ENCODE measurements around the gene KLHL6. TPM values are rescaled to one million over a fixed set of nuclear protein-coding genes. Genes with fewer than 3 reads are reported as not detected.

The KLHL6 gene
- polyA plus RNA-seq, 1 of the 3 experiments (the other 2 are of a cell fraction), result not detected

- H3K4me1 ChIP-seq (ENCODE audit: control insufficient read depth in 1 of 2, insufficient read depth in 2 of 2, low read depth in 1 of 2, low read length in 1 of 2), result peaks cover 0 to 3% of the 10 kb centered on the region in 2 experiments; a peak in 1 of 4 replicates
- H3K9me2 ChIP-seq, result no peaks in the 10 kb centered on the region
- 76% methylated on average over 6 of the region's 6 CpGs for WGBS (ENCODE audit: low lambda C conversion rate)
- no peaks in the 10 kb centered on the region for H4K20me1 ChIP-seq (ENCODE audit: insufficient read depth)
- no peaks in the 10 kb centered on the region for H3K79me2 ChIP-seq (ENCODE audit: insufficient read depth)
- no peak overlapping the region for H3K27ac ChIP-seq (ENCODE audit: low read depth in 2 of 2, low read length in 1 of 2)
- no peak overlapping the region for H3K4me2 ChIP-seq
- no peak overlapping the region for H3K9ac ChIP-seq
- 0 out of 2 replicates have a peak, but pooled peaks cover 6% of the 10 kb centered on the region for H3K27me3 ChIP-seq (ENCODE audit: insufficient read depth)
- H3K4me3 ChIP-seq (ENCODE audit: low read depth in 2 of 2, low read length in 1 of 2), result no peak overlapping the region
- no peak for TF ChIP-seq IRF3 (IDR thresholded peaks at IDR 0.05; ENCODE audit: low read depth, low read length)
- TF ChIP-seq, protein P1, sequence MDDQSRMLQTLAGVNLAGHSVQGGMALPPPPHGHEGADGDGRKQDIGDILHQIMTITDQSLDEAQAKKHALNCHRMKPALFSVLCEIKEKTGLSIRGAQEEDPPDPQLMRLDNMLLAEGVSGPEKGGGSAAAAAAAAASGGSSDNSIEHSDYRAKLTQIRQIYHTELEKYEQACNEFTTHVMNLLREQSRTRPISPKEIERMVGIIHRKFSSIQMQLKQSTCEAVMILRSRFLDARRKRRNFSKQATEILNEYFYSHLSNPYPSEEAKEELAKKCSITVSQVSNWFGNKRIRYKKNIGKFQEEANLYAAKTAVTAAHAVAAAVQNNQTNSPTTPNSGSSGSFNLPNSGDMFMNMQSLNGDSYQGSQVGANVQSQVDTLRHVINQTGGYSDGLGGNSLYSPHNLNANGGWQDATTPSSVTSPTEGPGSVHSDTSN (IDR thresholded peaks at IDR 0.05), result no peak
- no peaks in the 10 kb centered on the region for H3F3A ChIP-seq (replicated peaks; ENCODE audit: insufficient read depth)
- no peak for DNase-seq
- ChIA-PET POLR2A (no interaction called here), CTCF (interaction anchor here (1.0 to 1.5 kb wide), 3 partner anchors 14 to 121 kb away, joined by 3 to 5 read pairs (median 3); no protein-coding TSS in a partner anchor)
- no peaks in the 10 kb centered on the region for H3K9me3 ChIP-seq
- H3K36me3 ChIP-seq (replicated peaks in 1 of 2; ENCODE audit: control insufficient read depth in 1 of 2, insufficient read depth in 2 of 2, low read length in 1 of 2), result no peaks in the 10 kb centered on the region
- no peak overlapping the region for H2AFZ ChIP-seq (ENCODE audit: low read depth)
Observed at GRCh38 chr3:183590442-183590841, 34.9 kb upstream of the KLHL6 start.

DNA sequence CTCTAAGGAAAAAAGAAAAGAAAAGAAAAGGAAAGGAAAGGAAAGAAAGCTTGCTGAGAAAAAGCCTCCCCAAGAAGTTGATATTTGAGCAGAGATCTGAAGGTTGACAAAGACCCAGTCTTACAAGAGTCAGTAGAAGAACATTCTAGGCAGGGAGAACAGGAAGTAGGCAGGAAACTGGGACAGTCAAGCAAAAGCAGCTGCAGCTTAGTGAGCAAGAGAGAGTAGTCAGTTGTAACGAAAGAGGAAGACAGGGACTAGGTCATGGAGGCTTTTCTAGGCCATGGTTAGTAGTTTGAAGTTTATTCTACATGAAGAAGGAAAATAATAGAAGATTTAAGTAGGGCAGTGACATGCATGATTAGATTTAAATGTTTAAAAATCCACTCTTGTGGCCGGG is 31.8 kb upstream of the KLHL6 start:
- TF ChIP-seq SIN3A (IDR thresholded peaks at IDR 0.05; ENCODE audit: borderline replicate concordance, low read depth, low read length), result no peak
- no peak for TF ChIP-seq FOXJ3 (CRISPR knock-in tag; IDR thresholded peaks at IDR 0.05)
- TF ChIP-seq TEAD4 (IDR thresholded peaks at IDR 0.05; ENCODE audit: borderline replicate concordance, insufficient read depth), result no peak
- TF ChIP-seq RCOR1 (IDR thresholded peaks at IDR 0.05; ENCODE audit: low read length), result no peak
- 55% methylated on average over 2 of the region's 2 CpGs for WGBS (ENCODE audit: low lambda C conversion rate)
- Histone ChIP-seq H3K9me2 (no peaks in the 10 kb centered on the region), H3K4me3 (ENCODE audit: low read depth in 2 of 2, low read length in 1 of 2) (no peak overlapping the region), H2AFZ (ENCODE audit: low read depth) (no peak overlapping the region), H3K9ac (no peak overlapping the region), H3K36me3 (replicated peaks in 1 of 2; ENCODE audit: control insufficient read depth in 1 of 2, insufficient read depth in 2 of 2, low read length in 1 of 2) (no peaks in the 10 kb centered on the region), H3F3A (replicated peaks; ENCODE audit: insufficient read depth) (no peaks in the 10 kb centered on the region), H3K27ac (ENCODE audit: low read depth in 2 of 2, low read length in 1 of 2) (no peak overlapping the region), H3K4me2 (no peak overlapping the region), H3K27me3 (ENCODE audit: insufficient read depth) (0 out of 2 replicates have a peak, but pooled peaks cover 6% of the 10 kb centered on the region), H3K4me1 (ENCODE audit: control insufficient read depth in 1 of 2, insufficient read depth in 2 of 2, low read depth in 1 of 2, low read length in 1 of 2) (peaks cover 0 to 27% of the 10 kb centered on the region in 2 experiments; a peak in 1 of 4 replicates), H3K79me2 (ENCODE audit: insufficient read depth) (no peaks in the 10 kb centered on the region), H4K20me1 (ENCODE audit: insufficient read depth) (no peaks in the 10 kb centered on the region), H3K9me3 (no peaks in the 10 kb centered on the region)
- CTCF ChIA-PET, result interaction anchor here (1.1 to 1.2 kb wide), 2 partner anchors 11 to 17 kb away, joined by 3 to 4 read pairs; no protein-coding TSS in a partner anchor
- POLR2A ChIA-PET, result no interaction called here
- DNase-seq, result no peak

- Histone ChIP-seq H3K4me3 (ENCODE audit: low read depth in 2 of 2, low read length in 1 of 2) (no peak overlapping the region), H3K9me2 (no peaks in the 10 kb centered on the region), H3K9ac (no peak overlapping the region), H4K20me1 (ENCODE audit: insufficient read depth) (no peaks in the 10 kb centered on the region), H3K27me3 (ENCODE audit: insufficient read depth) (0 out of 2 replicates have a peak, but pooled peaks cover 6% of the 10 kb centered on the region), H3K4me1 (ENCODE audit: control insufficient read depth in 1 of 2, insufficient read depth in 2 of 2, low read depth in 1 of 2, low read length in 1 of 2) (peaks cover 0 to 27% of the 10 kb centered on the region in 2 experiments; a peak in 1 of 4 replicates), H3K4me2 (no peak overlapping the region), H2AFZ (ENCODE audit: low read depth) (no peak overlapping the region), H3F3A (replicated peaks; ENCODE audit: insufficient read depth) (no peaks in the 10 kb centered on the region), H3K9me3 (no peaks in the 10 kb centered on the region), H3K27ac (ENCODE audit: low read depth in 2 of 2, low read length in 1 of 2) (no peak overlapping the region), H3K79me2 (ENCODE audit: insufficient read depth) (no peaks in the 10 kb centered on the region), H3K36me3 (replicated peaks in 1 of 2; ENCODE audit: control insufficient read depth in 1 of 2, insufficient read depth in 2 of 2, low read length in 1 of 2) (no peaks in the 10 kb centered on the region)
- TF ChIP-seq RXRA (IDR thresholded peaks at IDR 0.05; ENCODE audit: borderline replicate concordance, low read depth), result no peak
- TF ChIP-seq, protein P2, sequence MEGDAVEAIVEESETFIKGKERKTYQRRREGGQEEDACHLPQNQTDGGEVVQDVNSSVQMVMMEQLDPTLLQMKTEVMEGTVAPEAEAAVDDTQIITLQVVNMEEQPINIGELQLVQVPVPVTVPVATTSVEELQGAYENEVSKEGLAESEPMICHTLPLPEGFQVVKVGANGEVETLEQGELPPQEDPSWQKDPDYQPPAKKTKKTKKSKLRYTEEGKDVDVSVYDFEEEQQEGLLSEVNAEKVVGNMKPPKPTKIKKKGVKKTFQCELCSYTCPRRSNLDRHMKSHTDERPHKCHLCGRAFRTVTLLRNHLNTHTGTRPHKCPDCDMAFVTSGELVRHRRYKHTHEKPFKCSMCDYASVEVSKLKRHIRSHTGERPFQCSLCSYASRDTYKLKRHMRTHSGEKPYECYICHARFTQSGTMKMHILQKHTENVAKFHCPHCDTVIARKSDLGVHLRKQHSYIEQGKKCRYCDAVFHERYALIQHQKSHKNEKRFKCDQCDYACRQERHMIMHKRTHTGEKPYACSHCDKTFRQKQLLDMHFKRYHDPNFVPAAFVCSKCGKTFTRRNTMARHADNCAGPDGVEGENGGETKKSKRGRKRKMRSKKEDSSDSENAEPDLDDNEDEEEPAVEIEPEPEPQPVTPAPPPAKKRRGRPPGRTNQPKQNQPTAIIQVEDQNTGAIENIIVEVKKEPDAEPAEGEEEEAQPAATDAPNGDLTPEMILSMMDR (IDR thresholded peaks at IDR 0.05), result no peak
- TF ChIP-seq TEAD4 (IDR thresholded peaks at IDR 0.05; ENCODE audit: borderline replicate concordance, insufficient read depth), result no peak
- CTCF ChIA-PET, result interaction anchor here (1.1 to 1.2 kb wide), 2 partner anchors 10 to 18 kb away, joined by 3 to 4 read pairs; no protein-coding TSS in a partner anchor
- 75% methylated on average over 5 of the region's 5 CpGs for WGBS (ENCODE audit: low lambda C conversion rate)
- POLR2A ChIA-PET, result no interaction called here
- DNase-seq, result no peak
Observed at GRCh38 chr3:183586477-183586876, 31.0 kb upstream of the KLHL6 start.

All from SK-N-SH (cell line).